Skeletal muscle satellite cell (primary cell): ENCODE results near the gene MRPL55. TPM values are rescaled to one million over a fixed set of nuclear protein-coding genes. Genes with fewer than 3 reads are reported as not detected.

Experiments used
- H3K27me3 ChIP-seq: 2 replicates; pipeline ENCODE4 v1.7.0; 2013; ENCODE audit warnings: low read length; ENCODE audit not compliant: control insufficient read depth, insufficient read depth
- H3K36me3 ChIP-seq: 2 replicates; pipeline ENCODE4 v1.7.0; 2013; ENCODE audit warnings: mild to moderate bottlenecking, control low read depth, low read length; ENCODE audit not compliant: insufficient read depth
- H3K4me1 ChIP-seq: 2 replicates; pipeline ENCODE4 v1.7.0; 2013; ENCODE audit warnings: low read length; ENCODE audit not compliant: control insufficient read depth, insufficient read depth
- H3K4me2 ChIP-seq: 2 replicates; pipeline ENCODE4 v1.7.0; 2013; ENCODE audit warnings: mild to moderate bottlenecking, low read length
- H3K4me3 ChIP-seq: 2 replicates; pipeline ENCODE4 v1.7.0; 2013; ENCODE audit warnings: low read length
- H3K9ac ChIP-seq: 2 replicates; pipeline ENCODE4 v1.7.0; 2013; ENCODE audit warnings: mild to moderate bottlenecking, low read depth, low read length, moderate library complexity
- H3K9me3 ChIP-seq: replicated peaks from 2 replicates; pipeline ENCODE4 v1.7.0; 2013; ENCODE audit warnings: mild to moderate bottlenecking, control low read depth, low read length
- small RNA-seq: library from RNA; depleted of rRNA; stranded (forward); fragments of <200 nt; gene quantifications from one replicate; pipeline ENCODE3, GENCODE V24; 2012

The MRPL55 gene

DNA sequence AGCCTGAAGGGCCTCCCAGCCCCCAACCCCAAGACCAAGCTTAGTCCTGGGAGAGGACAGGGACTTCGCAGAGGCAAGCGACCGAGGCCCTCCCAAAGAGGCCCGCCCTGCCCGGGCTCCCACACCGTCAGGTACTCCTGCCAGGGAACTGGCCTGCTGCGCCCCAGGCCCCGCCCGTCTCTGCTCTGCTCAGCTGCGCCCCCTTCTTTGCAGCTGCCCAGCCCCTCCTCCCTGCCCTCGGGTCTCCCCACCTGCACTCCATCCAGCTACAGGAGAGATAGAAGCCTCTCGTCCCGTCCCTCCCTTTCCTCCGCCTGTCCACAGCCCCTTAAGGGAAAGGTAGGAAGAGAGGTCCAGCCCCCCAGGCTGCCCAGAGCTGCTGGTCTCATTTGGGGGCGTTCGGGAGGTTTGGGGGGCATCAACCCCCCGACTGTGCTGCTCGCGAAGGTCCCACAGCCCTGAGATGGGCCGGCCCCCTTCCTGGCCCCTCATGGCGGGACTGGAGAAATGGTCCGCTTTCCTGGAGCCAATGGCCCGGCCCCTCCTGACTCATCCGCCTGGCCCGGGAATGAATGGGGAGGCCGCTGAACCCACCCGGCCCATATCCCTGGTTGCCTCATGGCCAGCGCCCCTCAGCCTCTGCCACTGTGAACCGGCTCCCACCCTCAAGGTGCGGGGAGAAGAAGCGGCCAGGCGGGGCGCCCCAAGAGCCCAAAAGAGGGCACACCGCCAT is 48.5 kb downstream of the MRPL55 start:
- H3K4me1 ChIP-seq: no peaks in the 10 kb centered on the region
- H3K4me3 ChIP-seq: no peak overlapping the region
- peak overlapping the region; percentile 44 for H3K4me2 ChIP-seq
- H3K36me3 ChIP-seq: no peaks in the 10 kb centered on the region
- no peaks in the 10 kb centered on the region for H3K9me3 ChIP-seq
- no peak overlapping the region for H3K9ac ChIP-seq
- H3K27me3 ChIP-seq: peaks cover 50% of the 10 kb centered on the region

DNA sequence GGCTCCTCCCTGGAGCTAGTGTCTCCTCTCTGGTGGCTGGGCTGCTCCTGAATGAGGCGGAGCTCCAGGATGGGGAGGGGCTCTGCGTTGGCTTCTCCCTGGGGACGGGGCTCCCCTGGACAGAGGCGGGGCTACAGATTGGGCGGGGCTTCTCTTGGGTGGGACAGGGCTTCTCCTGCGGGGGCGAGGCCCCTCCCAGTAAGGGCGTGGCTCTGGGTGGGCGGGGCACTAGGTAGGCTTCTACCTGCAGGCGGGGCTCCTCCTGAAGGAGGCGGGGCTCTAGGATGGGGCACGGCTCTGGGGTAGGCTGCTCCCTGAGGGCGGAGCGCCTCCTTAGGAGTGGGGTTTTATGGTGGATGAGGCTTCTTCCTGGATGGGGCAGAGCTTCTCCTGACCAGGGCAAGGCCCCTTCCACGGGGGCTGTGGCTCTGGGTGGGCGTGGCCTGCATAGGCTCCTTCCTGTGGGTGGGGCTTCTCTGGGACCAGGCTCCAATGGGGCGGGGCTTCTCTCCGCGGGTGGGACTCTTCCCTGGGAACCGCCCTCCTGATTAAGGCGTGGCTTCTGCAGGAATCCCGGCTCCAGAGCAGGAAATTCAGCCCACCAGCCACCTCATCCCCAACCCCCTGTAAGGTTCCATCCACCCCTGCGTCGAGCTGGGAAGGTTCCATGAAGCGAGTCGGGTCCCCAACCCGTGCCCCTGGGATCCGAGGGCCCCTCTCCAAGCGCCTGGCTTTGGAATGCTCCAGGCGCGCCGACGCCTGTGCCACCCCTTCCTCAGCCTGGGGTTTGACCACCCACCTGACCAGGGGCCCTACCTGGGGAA is 49.3 kb downstream of the MRPL55 start:
- Histone ChIP-seq H3K9me3 (no peaks in the 10 kb centered on the region), H3K9ac (no peak overlapping the region), H3K4me2 (no peak overlapping the region), H3K36me3 (no peaks in the 10 kb centered on the region), H3K4me1 (no peaks in the 10 kb centered on the region), H3K4me3 (no peak overlapping the region), H3K27me3 (peaks cover 52% of the 10 kb centered on the region)

GRCh38 chr1:228058949-228059633 is 50.0 kb downstream of the MRPL55 start:
- no peaks in the 10 kb centered on the region for H3K9me3 ChIP-seq
- H3K4me2 ChIP-seq: no peak overlapping the region
- peaks cover 52% of the 10 kb centered on the region for H3K27me3 ChIP-seq
- H3K4me1 ChIP-seq: no peaks in the 10 kb centered on the region
- H3K36me3 ChIP-seq: no peaks in the 10 kb centered on the region
- no peak overlapping the region for H3K9ac ChIP-seq
- H3K4me3 ChIP-seq: no peak overlapping the region

GRCh38 chr1:228058172-228058948 is 50.7 kb downstream of the MRPL55 start:
- H3K4me2 ChIP-seq: no peak overlapping the region
- no peak overlapping the region for H3K9ac ChIP-seq
- peaks cover 52% of the 10 kb centered on the region for H3K27me3 ChIP-seq
- no peaks in the 10 kb centered on the region for H3K36me3 ChIP-seq
- H3K9me3 ChIP-seq: no peaks in the 10 kb centered on the region
- no peak overlapping the region for H3K4me3 ChIP-seq
- no peaks in the 10 kb centered on the region for H3K4me1 ChIP-seq

Small RNAs within 50 kb of the gene (small RNA-seq; reads per million reads assigned to genes)
- gene AL359510.1: not detected
